ENCODE results near the gene IFRD1.

DNA sequence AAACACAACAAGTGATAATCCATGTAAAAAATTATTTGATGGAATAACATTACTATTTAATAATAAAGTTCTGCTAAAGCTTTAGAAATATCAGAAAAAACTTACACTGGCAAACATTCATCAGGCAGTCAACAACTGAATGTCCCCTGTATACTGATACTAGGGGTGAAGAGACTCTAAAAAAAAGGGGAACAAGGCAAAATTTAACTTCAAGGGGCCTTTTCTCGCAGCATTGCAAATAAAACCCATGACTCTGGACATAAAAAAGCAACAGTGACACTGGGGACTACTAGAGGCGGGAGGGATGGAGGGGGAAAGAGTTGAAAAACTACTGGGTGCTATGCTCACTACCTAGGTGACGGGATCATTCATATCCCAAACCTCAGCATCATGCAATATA, 5.8 kb upstream of the IFRD1 start:
- no peak for TF ChIP-seq GATA3 (IDR thresholded peaks at IDR 0.05; ENCODE audit: low read depth, low read length)
- no peak for TF ChIP-seq GATA2 (IDR thresholded peaks at IDR 0.05; ENCODE audit: low read depth, low read length)
